Endothelial cell of hepatic sinusoid (primary cell): ENCODE measurements around the gene ARHGEF19.

Source experiments
- in situ Hi-C: cut with HindIII; loops from 2 replicates; pipeline ENCODE4 v1.10.0; 2017; ENCODE audit warnings: low sequenced_read_pairs

The ARHGEF19 gene

DNA sequence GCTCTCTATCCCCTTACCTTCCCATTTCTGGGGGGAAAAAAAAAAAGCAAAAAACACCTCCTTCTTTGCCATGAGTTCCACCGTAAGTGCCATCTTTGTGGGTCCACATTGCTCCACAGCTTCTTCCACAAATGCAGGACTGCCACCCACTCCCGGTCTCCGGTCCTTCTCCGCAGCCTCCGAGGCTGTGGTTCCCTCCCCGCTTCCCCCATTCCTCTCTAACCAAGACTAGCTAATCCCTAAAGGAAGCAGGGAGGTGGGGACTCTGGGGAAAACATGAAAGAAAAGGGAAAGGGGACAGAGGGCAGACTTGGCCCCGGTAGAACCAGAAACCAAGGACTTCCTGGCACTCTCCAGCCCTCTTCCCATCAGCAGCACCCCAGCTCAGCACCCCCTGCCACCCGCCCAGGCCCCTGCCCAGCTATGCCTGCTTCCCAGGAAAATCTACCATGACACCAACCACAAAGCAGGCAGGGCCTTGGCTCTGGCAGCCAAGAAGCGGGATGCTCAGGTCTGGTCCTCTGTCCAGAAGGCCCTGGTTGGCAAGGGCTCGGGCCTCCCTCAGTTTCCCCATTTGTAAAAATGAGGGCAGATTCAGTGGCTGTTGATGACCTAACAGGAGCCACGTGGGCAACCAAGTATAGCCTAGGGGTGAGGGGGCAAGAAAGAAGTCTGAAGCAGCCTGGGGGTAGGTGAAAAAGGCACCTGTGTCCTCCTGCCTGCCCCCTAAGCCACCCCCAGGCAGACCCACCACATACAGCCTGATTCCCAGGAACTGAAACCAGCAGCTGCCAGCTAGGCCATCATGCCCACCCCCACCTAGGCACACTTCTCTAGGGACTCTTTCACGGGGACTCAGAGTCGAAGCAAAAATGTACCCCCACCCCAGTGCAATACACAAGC, 59.1 kb downstream of the ARHGEF19 start:
- in situ Hi-C loops, result no loop called here

DNA sequence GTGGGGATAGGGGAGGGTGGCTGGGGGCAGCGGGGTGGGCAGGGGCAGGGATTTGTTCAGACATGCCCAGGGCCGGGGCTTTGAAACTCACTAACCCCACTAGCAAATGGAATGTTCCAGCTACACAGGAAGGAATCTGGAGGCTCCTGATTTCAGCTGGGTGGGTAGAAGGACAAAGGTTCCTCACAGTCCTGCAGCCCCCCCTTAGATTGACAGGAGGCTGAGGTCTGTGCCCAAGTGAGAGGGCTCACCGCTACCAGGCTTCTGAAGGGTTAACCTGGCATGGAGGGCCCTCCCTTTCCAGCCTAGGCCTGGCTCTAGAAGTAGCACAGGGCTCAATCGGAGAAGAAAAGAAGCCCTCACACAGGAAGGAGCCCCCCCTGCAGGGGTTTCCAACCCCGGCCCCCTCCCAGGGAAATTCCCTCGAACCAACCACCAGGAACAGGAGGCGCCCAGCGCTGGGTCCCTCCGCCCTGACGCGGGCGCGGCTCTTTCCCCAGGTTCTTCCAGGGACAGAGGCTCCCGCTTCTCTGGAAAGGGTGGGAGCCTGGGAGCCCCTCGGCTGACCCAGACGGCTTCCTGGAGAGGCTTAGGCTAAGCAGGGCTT, 59.9 kb downstream of the ARHGEF19 start:
- in situ Hi-C loops, result no loop called here

- in situ Hi-C loops, result no loop called here
Measured at GRCh38 chr1:16151995-16152384, 60.5 kb downstream of the ARHGEF19 start.

DNA sequence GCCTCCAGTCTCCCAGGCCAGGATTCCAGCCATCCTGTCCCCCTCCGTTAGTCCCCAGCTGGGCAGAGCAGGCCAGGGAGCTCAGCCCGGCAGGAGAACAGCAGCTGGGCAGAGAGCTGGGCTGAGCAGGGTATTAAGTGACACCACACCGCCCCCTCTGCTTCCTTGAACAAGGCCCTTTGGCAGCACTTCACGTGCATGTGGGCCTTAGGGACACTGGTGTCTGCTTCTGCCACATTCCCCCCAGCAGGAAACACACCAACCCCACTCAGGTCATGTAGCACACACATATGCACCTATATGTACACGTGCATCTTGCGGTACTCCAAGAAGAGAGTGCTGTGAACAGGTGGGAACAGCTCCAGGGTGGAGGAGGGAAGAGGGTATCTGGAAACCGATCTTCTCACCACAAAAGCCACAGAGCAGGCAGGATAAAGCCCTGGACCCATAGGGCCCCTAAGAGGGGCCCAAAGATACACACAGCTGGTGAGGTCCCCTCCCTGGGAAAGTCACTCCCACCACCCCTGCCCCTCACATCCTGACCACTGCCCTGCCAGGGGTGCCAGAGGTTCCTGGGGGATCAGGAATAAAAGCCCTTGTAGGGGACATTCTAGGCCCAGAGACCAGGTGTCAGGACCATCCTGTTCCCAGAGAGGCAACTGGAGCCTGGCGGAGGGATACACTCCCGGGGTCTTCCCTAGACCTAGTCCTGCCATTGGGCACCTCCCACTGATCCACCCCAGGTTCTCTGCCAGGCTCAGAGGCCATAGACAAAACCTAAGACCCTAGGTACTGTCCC, 61.1 kb downstream of the ARHGEF19 start:
- in situ Hi-C loops, result no loop called here

DNA sequence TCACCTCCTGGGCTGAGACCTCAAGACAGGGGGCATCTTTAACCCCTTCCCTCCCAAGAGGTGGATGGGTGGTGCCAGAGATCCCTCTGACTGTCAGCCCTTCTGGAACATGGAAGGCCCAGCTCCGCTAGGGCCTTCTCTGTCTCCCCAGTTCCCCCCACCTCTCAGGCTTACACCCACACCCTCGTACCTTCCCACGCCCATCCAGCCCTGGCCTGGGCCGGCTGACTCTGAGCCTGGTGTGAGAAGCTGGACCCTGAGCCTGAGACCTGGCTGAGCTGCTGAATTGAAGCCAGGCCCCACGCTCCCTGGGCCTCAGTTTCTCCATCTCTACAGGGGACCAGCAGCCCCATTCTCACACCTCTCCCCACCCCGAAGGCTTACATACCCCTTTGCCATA, 61.9 kb downstream of the ARHGEF19 start:
- in situ Hi-C loops, result no loop called here

DNA sequence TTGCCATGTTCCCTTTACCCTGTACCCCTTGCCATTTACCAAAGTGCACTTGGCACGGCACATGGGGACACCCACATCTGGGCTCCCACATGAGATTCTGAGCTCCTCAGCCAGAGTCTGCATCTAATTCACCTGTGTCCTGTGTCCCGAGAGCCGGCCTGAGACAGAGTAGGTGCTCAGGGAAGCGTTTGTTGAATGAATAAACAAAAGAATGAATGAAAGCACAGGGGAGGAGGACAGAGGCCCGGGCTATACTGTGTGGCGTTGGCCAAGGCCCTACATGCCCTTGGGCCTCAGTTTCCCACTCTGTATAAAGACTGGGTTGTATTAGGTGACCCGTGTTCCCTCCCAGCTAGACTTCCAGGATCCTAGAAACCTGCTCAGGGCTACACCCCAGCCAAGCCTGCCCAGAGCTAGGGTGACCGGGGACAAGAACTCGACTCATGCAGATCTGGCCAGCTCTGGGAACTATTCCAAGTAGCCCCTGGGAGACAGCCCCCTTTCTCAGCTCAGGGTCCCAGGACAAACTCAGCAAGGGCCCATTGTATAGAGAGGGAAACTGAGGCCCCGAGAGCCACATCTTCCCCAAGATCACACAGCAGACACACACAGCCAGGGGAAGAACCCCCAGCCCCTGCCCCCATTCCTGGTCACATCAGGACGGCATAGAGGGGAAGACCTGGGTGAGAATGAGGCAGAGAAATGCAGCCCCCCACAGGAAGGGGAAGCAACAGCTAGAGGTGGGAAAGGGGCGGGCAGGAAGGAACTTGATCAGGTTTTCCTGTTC, 62.6 kb downstream of the ARHGEF19 start:
- in situ Hi-C loops, result no loop called here

DNA sequence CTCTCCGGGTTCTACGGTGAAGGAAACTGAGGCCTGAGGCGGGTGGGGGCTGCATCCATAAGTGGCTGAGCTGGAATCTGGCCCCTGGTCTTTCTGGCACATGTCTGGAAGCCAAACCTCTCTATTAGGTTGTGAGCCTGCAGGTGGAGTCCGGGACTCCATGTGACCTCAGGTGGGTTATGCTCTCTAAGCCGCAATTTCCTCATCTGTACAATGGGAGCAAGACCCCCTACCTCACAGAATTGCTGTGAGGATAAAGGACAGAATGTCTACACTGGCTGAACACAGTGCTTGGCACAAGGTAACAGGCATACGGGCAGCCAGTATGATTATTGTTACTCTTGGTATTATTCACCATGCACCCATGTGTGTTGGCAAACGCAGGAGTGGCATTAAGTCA, 63.3 kb downstream of the ARHGEF19 start:
- in situ Hi-C loops, result no loop called here

- in situ Hi-C loops, result no loop called here
Measured at GRCh38 chr1:16148329-16149092, 63.9 kb downstream of the ARHGEF19 start.
